HUES48 (cell line): ENCODE measurements around the gene XCR1.

Experiments used
- H3K27ac ChIP-seq: one replicate; pipeline ENCODE4 v1.7.0; 2013; ENCODE audit warnings: low read depth, low read length, inconsistent platforms
- H3K27me3 ChIP-seq: 2 replicates; pipeline ENCODE4 v1.6.1; 2013; ENCODE audit warnings: mild to moderate bottlenecking, low read length; ENCODE audit not compliant: control insufficient read depth, insufficient read depth
- H3K36me3 ChIP-seq: 2 replicates; pipeline ENCODE4 v1.6.1; 2013; ENCODE audit warnings: low read length; ENCODE audit not compliant: control insufficient read depth, insufficient read depth
- H3K4me1 ChIP-seq: 2 replicates; pipeline ENCODE4 v1.6.1; 2013; ENCODE audit warnings: mild to moderate bottlenecking, low read length; ENCODE audit not compliant: control insufficient read depth, insufficient read depth
- H3K4me3 ChIP-seq: 2 replicates; pipeline ENCODE4 v1.5.1; 2013; ENCODE audit warnings: mild to moderate bottlenecking, low read depth, low read length
- H3K9ac ChIP-seq: 2 replicates; pipeline ENCODE4 v1.6.1; 2013; ENCODE audit warnings: mild to moderate bottlenecking, low read depth, low read length, moderate library complexity
- H3K9me3 ChIP-seq: 2 replicates; pipeline ENCODE4 v1.6.1; 2013; ENCODE audit warnings: low read length; ENCODE audit not compliant: control insufficient read depth, insufficient read depth

XCR1 gene

DNA sequence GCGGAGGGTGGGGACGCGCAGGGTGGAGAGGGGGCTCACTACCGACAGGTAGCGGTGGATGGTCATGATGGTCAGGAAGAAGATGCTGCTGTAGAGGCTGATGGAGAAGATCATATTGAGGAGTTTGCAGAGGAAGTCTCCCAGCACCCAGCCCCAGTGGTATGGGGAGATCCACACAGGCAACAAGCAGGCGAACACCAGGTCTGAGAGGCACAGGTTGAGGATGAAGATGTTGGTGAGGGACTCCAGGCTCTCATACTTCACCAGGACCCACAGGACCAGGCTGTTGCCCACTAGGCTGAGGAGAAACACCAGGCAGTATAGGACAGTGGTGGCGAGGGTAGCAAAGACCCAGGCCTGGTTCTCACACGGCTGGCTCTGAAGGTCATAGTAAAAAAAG lies 5.8 kb downstream of the XCR1 start:
- Histone ChIP-seq H3K4me3 (no peak overlapping the region), H3K4me1 (no peaks in the 10 kb centered on the region), H3K27me3 (no peaks in the 10 kb centered on the region), H3K9ac (no peak overlapping the region), H3K27ac (no peak overlapping the region), H3K9me3 (no peaks in the 10 kb centered on the region), H3K36me3 (no peaks in the 10 kb centered on the region)

GRCh38 chr3:46020766-46021510 lies 6.3 kb downstream of the XCR1 start:
- Histone ChIP-seq H3K9me3 (no peaks in the 10 kb centered on the region), H3K27me3 (no peaks in the 10 kb centered on the region), H3K27ac (no peak overlapping the region), H3K4me1 (no peaks in the 10 kb centered on the region), H3K4me3 (no peak overlapping the region), H3K9ac (no peak overlapping the region), H3K36me3 (no peaks in the 10 kb centered on the region)

- H3K9ac ChIP-seq: no peak overlapping the region
- no peaks in the 10 kb centered on the region for H3K36me3 ChIP-seq
- H3K4me3 ChIP-seq: no peak overlapping the region
- no peaks in the 10 kb centered on the region for H3K27me3 ChIP-seq
- H3K27ac ChIP-seq: no peak overlapping the region
- H3K4me1 ChIP-seq: no peaks in the 10 kb centered on the region
- H3K9me3 ChIP-seq: no peaks in the 10 kb centered on the region
Measured at GRCh38 chr3:46019707-46020106, 7.6 kb downstream of the XCR1 start.

DNA sequence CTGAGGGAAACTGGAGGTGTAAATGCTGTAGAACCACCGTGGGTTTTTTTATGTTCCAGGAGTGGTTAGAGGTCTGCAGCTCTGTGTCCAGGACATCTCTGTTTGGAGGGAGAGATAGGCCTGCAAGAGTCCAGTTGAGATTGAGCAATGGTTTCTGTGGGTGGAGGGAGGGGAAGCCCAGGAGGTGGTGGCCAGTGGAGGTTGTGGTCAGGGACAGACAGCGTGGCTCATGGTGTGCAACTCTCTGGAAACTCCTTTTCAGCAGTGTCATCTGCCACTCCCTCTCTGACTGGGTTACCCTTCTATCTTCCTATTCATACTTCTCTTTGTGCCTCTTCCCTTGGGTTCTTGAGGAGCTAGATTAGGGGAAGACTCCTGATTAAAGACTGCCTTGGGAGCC lies 9.6 kb downstream of the XCR1 start:
- Histone ChIP-seq H3K4me1 (no peaks in the 10 kb centered on the region), H3K27ac (no peak overlapping the region), H3K36me3 (no peaks in the 10 kb centered on the region), H3K9ac (no peak overlapping the region), H3K9me3 (no peaks in the 10 kb centered on the region), H3K27me3 (no peaks in the 10 kb centered on the region), H3K4me3 (no peak overlapping the region)

- Histone ChIP-seq H3K4me1 (no peaks in the 10 kb centered on the region), H3K9ac (no peak overlapping the region), H3K9me3 (no peaks in the 10 kb centered on the region), H3K27me3 (no peaks in the 10 kb centered on the region), H3K36me3 (no peaks in the 10 kb centered on the region), H3K4me3 (no peak overlapping the region), H3K27ac (no peak overlapping the region)
Measured at GRCh38 chr3:46013316-46014094, 13.8 kb downstream of the XCR1 start.

GRCh38 chr3:46012246-46012645 lies 15.0 kb downstream of the XCR1 start:
- Histone ChIP-seq H3K36me3 (no peaks in the 10 kb centered on the region), H3K4me1 (peaks cover 6% of the 10 kb centered on the region), H3K27ac (no peak overlapping the region), H3K27me3 (no peaks in the 10 kb centered on the region), H3K4me3 (no peak overlapping the region), H3K9me3 (no peaks in the 10 kb centered on the region), H3K9ac (no peak overlapping the region)

DNA sequence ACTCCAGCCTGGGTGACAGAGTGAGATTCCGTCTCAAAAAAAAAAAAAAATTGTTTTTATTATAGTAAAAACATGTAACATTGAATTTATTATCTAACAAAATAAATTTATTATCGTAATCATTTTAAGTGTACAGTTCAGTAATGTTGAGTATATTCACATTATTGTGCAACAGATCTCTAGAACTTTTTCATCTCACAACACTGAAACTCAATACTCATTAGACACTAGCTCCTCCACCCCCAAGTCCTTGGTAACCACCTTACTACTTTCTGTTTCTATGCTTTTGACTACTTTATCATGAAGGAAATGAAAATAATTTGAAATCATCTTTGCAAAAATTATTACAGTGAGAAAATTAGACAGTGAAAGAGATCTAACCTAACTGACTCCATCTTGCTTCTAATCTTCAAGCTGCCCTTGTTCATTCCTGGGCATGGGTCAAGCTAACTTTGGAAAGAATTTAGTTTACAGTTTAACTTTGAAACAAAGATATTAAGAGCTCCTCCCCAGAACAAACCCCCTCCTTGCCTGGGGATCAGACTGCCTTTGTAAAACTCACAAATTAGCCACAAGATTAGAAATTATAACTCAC lies 16.7 kb downstream of the XCR1 start:
- Histone ChIP-seq H3K4me3 (no peak overlapping the region), H3K9ac (no peak overlapping the region), H3K27ac (no peak overlapping the region), H3K9me3 (no peaks in the 10 kb centered on the region), H3K4me1 (peaks cover 16% of the 10 kb centered on the region), H3K27me3 (no peaks in the 10 kb centered on the region), H3K36me3 (no peaks in the 10 kb centered on the region)

DNA sequence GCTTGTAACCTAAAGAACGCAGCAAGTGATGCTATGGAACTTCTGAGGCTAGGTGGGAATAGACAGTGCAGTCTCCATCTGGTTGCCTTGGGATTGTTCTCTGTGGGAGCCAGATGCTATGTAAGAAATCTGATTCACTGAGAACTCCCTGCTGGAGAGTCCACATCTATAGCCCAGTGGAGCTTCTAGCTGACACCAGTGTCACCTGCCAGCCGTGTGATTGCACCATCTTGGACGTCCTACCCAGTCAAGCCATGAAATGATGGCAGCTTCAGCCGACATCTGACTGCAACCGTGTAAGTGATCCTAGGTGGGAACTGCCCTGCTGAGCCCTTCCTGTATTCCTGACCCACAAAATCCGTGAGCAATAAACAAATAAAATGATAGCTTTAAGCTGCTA lies 19.2 kb downstream of the XCR1 start:
- H3K27me3 ChIP-seq: no peaks in the 10 kb centered on the region
- no peak overlapping the region for H3K4me3 ChIP-seq
- no peaks in the 10 kb centered on the region for H3K36me3 ChIP-seq
- H3K9me3 ChIP-seq: no peaks in the 10 kb centered on the region
- H3K9ac ChIP-seq: no peak overlapping the region
- H3K4me1 ChIP-seq: peaks cover 16% of the 10 kb centered on the region
- H3K27ac ChIP-seq: no peak overlapping the region

DNA sequence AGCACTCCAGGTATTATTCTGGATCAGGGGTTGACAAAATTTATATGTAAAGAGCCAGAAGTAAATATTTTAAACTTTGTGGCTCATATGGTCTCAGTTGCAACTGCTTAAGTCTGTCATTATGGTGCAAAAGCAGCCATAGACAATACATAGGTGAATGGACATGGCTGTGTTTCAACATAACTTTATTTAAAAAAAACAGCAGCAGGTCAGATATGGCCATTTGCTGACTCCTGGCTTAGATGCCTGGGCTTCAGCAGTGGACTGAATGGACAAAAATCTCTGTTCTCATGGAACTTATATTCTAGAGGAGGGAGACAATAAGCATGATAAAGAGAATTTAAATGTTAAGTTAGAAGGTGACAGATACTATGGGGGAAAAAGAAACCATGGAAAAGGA lies 20.0 kb downstream of the XCR1 start:
- Histone ChIP-seq H3K9ac (no peak overlapping the region), H3K27ac (no peak overlapping the region), H3K27me3 (no peaks in the 10 kb centered on the region), H3K36me3 (no peaks in the 10 kb centered on the region), H3K4me1 (peaks cover 16% of the 10 kb centered on the region), H3K9me3 (no peaks in the 10 kb centered on the region), H3K4me3 (no peak overlapping the region)

GRCh38 chr3:46006238-46007032 lies 20.8 kb downstream of the XCR1 start:
- Histone ChIP-seq H3K9ac (no peak overlapping the region), H3K9me3 (no peaks in the 10 kb centered on the region), H3K27ac (no peak overlapping the region), H3K36me3 (no peaks in the 10 kb centered on the region), H3K27me3 (no peaks in the 10 kb centered on the region), H3K4me1 (peaks cover 16% of the 10 kb centered on the region), H3K4me3 (no peak overlapping the region)
